Activated CD8-positive, alpha-beta memory T cell treated with anti-CD3 and anti-CD28 coated beads, Interleukin-2, amount 50 U/mL, for 24 hours (primary cell): ENCODE results near the gene TC2N.
"Not testable (repeated sequence)": the region's sequence is repeated elsewhere in the genome, so short reads cannot be mapped to it uniquely, and the experiment has no call there.

Source experiments
- DNase-seq: peaks from one replicate; pipeline ENCODE4 v3.0.0-alpha.2; 2020; ENCODE audit errors: extremely low read depth

The TC2N gene

DNA sequence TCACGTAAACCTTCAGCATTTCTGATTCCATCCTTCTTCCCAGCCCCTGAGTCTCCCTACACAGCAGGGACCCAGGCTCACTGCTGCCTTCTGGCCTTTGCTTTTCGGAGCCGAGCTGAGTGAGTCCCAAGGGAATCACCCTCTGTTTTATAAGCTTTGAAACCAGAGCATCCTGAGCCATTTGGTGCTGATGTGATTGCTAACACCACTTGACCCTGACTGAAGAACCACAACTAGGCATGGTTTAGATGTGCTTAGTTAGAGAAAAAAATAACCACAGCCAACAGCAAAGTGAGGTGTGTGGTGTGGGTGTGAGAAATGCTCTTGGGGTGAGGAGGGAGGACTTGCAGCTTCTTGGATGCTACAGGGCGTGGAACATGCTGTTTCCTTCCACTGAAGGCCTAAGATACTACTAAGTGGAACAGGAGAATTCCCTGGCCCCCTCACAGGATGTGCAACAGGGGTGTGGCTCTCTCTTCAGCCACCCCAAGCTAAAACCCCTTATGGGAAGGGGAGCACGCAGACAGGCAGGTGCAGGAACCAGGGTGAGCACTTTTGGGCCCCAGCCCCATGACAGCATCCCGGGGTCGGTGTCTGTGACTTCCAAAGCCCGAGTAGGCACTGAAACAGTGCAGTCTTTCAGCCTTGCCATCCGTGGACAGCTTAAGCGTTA lies at the start of gene TC2N:
Gene TC2N (minus strand): TSS at position 221 of the 673 bp plus-strand sequence. CDS start 53,767 bp downstream, outside the sequence.
- no peak for DNase-seq

DNA sequence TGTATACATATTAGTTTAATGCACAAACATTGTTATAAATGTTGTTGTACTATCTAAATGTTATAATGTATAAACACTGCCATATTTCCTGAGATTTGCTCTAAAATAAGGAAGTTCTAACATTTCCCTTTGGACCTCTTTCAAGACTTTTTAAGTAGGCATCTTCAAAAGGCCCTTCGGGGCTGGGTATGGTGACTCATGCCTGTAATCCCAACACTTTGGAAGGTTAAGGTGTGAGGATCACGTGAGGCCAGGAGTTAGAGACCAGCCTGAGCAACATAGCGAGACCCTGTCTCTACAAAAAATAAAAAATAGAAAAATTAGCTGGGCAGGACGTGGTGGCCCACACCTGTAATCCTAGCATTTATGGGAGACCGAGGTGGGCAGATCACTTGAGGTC lies 44.7 kb upstream of the TC2N start:
- DNase-seq = no peak

DNA sequence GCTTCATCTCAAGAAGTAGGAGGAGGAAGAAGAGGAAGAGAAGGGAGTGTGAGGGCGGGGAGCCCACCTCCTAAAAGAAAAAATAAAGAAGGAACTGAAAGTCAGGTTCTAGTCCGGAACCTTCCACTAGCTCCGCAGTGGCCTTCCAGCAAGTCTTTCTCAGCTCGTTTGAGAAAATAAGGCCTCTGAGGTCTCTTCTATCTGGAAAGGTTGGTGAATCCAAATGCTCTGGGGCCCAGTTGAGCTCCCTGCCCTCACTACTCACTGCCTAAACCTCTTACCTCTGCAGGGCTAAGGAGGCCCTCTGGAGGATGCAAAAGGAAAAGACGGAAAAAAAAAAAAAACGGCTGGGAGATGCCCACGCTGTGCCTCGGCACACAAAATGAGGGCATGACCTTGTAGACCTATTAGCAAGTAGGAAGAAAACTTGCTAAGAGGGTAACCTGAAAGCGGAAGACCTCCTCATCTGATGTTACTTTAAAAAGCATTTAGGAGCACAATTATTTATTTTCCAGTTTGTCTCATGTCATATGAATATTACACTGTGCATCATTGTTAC lies 44.2 kb upstream of the TC2N start:
- DNase-seq = peak; percentile 9

DNA sequence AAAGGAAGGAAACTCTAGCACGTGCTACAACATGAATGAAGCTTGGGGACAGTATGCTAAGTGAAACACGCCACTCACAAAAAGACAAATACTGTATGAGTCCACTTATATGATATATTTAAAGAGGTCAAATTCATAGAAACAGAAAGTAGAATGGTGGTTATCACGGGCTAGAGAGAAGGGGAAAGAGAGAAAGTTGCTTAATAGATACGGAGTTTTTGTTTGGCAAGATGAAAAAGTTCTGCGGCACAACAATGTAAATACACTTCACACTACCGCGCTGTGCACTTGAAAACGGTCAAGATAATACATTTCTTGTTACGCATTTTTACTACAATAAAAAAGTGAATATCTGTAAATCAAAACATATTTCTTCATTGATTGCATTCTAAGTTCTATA lies 42.9 kb upstream of the TC2N start:
- no peak for DNase-seq

DNA sequence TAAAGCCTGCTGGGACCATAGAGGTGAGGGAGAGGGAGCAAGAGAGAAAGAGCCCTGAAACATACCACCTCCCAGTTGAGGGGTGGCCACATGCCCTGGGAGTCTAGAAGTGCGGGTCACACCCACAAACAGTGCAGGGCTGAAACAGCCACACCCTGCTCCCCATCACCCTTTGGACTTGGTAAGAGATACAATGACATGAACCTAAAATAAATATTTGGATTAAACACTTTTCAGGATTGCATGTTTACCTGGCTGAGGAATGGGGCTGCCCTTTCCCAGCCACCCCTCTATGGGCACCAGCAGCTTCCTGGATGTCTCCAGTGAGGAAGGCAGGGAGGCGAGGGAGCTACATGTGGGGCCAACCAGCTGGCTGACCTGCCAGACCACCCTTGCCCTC lies 39.0 kb upstream of the TC2N start:
- no peak for DNase-seq

DNA sequence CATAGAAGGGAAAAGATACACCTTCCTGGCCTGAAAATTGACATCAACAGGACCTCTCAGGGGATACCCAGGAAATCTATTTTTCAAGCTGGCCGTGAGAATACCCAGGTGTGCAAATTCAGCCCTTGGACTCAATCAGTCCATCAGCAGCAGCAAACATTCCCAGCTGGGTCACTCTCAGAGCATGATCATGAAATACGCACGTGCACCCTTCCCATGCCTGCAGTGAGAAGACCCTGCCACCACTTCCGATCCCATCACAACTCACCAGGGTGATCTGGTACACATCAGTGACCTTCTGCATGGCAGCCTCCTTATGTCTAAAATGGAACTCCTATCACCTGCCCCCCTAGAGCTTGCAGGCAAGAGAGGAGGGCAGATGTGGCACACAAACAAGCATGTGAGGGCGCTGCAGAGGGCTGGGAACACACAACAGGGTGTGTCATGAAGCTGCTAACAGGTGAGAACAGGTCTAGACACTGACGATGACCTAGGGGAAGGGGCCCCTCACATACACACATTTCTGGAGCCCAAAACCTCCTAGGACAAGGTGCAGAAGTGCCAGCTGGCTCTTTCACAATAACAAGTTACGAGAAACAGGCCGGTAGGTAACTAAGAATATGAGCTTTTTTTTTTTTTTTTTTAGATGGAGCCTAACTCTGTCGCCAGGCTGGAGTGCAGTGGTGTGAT lies 37.8 kb upstream of the TC2N start:
- no peak for DNase-seq

DNA sequence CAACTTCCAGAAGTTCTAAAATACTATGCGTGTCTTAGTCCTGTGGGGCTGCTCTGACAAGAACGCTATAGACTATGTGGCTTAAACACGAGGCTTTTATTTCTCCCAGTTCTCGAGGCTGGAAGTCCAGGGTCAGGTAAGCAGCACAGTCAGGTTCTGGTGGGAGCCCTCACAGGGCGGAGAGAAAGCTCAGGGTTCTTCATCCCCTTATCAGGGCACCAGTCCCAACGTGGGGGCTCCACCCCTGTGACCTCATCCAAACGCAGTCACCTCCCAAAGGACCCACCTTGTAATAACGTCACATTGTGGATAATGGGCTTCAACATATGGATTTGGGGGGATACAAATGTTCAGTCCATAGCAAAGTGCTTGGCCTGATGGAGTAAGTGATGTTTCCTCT lies 37.1 kb upstream of the TC2N start:
- no peak for DNase-seq

DNA sequence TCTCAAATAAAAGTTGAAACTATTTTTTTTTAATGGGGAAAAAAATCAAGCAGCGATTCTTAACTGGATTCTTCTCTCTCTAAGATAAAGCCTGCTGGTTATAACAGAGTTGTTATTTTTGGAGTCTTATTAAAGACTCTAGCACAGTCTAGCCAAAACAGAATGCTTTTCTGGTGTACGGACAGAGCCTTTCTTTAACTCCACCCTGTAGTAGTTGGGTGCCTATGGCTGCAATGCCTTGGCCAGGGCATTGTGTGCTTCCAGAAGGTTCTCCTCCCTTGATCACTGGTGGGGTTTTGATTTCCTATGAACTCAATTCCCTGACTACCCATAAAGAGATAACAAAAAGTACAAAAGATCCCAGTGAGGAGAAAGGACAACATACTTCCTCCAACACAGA lies 35.7 kb upstream of the TC2N start:
- DNase-seq = no peak

DNA sequence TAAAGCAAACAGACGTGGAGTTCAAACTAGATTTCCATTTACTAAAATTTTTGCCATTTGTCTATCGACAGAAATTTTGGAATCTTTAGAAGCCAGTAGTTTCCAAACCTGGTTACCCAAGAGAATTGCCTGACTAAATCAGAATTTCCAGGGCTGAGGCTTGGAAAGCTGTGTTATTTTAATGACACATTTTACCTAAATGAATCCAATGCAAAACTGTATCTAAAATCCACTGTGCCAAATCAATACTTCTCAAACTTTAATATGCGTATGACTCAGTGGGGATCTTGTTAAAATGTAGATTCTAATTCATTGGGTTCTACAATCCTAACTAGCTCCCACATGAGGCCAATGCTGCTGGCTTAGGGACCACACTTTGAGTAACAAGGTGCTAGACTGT lies 35.0 kb upstream of the TC2N start:
- no peak for DNase-seq

DNA sequence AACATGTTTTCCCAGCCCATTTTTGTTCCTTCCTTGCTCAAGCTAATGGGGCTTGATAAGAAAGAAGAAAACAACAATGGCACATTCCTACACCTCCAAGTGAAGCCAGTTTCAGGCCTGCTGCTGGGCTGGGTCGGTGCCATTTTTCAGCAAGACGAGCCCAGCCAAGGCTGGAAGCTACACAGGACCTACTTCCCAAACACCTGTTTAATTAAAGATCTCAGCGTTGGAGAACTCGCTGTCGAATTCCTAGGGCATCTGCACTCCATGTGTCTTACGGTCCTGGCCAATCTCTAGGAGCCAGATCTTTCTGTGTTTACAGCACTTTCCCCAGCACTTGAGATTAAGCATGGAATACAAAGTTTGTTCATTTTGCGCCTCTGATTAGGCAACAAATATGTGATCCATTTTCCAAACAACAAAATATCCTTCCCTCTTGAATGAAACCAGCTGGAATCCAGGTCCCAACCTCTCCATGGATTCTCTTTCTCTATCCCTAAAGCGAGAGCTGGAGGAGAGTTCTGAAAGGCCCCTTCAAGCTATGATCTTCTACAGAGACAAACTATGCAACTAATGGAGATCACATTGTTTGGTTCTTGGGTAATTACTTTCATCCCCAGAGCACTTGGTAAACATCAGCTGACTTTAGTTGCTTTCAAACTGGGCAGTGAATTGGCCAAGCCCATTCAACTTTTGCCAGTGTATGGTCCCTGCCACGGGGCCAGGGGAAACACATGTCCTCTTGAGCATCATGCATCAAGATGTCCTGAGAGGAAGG lies 34.3 kb upstream of the TC2N start:
- DNase-seq = no peak

DNA sequence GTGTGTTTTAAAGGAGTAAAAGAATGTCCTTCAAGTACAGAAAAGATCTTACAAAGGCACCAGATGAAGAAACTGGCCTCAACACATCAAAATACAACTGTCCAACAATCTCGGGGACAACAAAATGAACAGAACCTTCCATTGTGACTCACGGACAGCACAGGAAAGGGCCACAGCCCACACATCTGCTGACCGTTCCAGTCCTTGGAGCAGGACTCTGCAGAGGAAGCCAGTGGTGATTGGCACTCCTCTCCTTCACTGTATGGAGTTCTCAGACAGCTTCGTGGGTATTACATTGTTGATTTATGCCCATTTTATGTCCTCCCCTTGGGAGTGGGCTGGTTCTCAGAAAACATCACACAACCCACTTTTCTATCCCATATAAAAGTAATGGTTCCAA lies 32.5 kb upstream of the TC2N start:
- no peak for DNase-seq

DNA sequence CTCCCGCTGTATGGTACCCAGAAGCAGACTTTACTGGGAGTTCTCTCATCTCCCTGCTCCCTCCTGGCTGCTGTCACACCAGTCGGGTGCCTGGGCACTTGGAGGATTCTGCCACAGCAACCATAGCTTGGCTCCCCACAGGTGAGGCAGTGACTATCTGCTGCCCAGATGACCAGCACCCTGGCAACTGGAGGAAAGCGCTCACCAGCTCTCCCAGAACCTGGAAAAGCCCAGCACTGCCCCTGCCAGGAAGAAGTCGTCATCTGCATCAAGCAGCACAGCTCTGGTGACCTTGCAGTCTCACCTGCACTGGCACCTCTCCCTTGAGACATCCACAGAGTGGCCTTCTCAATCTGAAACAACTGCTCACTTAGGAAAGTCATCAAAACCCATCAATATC lies 31.9 kb upstream of the TC2N start:
- no peak for DNase-seq

DNA sequence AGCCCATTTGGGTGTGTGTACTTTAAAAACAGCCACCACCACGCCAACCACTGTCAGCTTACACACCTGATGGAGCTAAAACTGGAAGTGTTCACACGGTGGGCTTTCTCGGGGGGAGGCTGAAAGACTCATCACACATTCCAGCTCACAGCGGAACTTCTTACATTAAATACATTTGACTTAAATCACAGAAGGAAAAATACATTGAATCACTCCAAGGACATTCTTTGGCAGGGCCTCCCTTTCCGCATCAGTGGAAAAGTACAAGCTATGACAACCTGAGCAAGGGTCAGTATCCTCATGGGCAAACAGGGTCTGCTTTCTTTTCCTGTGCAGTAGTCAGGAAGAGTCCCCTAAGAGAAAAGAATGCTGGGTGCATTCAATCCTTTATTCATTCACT lies 31.0 kb upstream of the TC2N start:
- DNase-seq = no peak

DNA sequence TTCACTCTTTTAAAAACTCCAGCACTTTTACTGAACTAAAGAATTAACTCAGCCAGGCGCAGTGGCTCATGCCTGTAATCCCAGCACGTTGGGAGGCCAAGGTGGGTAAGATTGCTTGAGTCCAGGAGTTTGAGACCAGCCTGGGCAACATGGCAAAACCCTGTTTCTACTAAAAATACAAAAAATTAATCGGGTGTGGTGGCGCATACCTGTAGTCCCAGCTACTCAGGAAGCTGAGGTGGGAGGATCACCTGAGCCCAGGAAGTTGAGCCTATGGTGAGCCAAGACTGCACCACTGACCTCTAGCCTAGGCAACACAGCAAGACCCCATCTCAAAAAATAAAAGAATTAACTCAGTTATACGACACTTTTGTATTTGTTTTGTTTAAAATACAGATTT lies 30.4 kb upstream of the TC2N start:
- DNase-seq = not testable (repeated sequence)

DNA sequence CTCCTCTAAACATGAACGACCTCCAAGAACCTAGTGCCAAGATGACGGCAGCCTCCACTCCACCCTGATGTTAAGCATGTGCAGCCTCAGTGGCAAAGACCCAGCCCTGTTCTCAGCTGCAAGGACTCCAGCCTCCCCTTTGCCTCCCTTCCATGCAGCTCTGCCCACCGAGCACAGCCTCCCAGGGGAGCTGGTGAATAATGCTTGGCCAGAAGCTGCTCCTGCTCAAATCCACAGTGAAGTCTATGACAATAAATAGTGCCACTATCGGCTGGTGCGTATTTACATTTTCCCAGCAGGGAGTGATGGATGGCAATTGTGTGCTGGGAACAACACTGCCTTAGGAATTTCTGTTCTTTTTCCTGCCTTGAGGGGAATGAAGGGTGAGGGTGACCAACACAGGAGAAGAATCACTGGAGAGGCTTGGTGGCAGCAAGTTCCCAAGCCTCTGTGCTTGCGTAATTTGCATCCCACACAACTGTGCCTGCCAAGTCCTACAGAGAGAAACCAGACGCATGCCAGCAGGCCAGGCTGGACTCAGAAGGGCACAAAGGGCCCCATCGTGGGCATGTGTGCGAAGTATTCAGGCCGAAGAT lies 29.9 kb upstream of the TC2N start:
- DNase-seq = no peak

DNA sequence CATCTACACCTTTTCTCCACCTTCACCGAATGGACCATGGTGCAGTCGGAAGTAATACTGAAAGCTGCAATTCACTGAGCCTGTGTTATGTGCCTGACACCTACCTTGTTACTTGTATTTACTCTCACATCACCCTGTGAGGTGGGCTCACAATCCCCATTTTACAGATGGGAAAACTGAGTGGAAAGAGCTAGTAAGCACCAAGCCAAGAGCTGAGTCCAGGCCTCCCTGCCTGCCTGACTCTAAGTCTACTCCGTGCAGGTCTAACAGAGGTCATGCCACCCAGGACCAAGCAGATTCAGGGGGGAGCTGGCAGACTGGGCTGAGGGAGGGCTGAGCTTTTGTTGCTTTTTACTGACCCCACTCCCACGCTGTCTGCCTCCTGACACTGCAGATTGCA lies 29.1 kb upstream of the TC2N start:
- DNase-seq = no peak

DNA sequence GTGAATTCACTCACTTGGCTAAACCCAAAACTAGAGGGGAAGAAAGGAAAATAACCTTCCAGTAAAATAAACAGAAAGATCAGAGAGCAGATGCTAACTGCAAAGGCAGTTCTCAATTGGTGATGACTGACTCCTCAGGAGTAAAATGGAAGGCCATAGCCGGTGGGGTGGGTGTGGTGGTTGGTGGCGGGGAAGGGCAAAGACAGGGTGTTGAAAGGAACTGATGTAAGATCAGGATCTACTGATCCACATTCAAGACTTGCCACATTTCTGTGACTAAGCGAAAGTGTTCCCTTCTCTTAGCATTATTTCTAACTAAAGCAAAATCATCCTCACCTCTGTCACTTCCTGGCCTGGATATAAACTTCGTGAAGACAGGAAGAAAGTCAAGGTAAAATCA lies 26.3 kb upstream of the TC2N start:
- DNase-seq = no peak

DNA sequence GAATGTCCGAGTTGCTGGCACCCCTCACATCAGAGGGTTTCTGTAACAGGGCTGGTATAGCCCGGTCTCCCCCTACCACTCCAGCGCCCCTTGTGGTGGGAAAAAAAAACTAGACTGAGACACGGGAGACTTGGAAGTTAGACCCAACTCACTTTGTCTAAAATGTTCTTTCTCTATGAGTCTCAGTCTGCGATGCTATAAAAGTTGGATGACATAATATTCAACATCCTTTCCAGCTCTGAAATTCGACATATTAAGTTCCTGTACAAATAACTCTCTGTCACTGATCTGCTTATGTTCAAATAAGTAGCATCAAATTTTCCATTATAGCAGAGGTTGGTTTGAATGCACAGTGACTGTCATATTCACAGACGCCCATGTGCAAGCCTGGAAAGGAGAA lies 25.7 kb upstream of the TC2N start:
- DNase-seq = no peak

DNA sequence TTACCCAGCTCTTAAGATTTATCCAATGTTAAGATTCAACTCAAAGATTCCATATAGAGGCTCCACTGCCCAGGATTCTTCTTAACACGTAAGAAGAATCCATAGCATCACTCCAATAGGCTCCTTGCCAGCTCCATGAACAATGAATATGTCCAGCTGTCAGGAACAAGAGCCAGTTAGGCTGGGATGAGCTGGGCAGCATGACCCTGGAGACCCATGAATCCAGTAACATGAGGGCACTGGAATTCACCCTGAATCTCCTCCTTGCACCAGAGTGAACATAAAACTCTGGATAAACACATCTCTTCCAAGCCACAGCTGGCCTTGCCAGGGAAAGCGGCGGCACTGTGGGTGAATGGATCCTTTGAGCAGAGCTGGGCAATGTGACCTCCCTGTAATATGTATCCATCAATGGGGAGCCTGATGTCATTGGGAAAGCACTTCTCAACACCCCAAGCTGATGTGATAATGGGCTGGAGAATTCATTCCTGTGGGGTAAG lies 24.4 kb upstream of the TC2N start:
- no peak for DNase-seq

DNA sequence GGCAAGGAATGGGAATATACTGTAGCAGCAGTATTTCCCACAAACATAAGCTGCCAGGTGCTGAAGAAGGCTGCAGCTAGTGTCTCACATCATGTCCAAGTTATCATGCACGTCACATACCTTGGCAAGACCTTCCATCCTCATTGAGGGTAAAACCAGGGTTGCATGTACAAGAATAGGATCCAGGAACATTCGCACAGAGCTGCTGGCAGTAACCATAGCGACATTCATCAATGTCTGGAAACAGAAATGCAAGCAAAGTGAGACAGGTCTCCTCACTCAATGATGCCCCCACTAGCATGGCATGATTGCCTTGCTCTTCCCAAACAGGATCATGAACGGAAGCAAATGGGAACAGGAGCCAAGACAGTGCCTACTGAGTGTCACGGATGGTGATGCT lies 23.8 kb upstream of the TC2N start:
- no peak for DNase-seq

DNA sequence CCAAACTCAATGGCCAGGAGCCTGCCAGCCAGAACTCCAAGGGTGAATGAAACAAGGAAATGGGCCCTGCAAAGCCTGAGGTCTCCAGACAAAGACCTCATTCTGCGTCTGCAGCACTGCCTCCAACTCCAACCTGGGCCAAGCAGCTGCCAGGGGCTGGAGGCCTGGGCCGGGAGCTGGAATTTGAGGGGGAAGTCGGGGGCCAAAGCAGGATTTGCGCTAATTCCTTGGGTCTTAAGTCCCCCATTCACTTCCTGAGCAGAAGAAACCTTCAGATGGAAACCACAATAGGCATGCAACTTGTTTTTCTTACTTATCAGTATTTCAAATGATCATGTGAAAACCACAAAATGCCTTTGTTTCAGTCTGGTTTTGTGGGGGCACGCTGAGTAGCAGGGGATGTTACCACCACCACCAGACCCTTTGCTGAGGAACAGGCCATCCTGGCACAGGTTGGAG lies 23.0 kb upstream of the TC2N start:
- no peak for DNase-seq
